Measurements from ENCODE around the gene ANO1. TPM values are rescaled to one million over a fixed set of nuclear protein-coding genes. Genes with fewer than 3 reads are reported as not detected.

The ANO1 gene
- total and polyA plus RNA-seq, 2 donors (not counting 1 experiment from before 2014, with no cell fraction given), result not detected

DNA sequence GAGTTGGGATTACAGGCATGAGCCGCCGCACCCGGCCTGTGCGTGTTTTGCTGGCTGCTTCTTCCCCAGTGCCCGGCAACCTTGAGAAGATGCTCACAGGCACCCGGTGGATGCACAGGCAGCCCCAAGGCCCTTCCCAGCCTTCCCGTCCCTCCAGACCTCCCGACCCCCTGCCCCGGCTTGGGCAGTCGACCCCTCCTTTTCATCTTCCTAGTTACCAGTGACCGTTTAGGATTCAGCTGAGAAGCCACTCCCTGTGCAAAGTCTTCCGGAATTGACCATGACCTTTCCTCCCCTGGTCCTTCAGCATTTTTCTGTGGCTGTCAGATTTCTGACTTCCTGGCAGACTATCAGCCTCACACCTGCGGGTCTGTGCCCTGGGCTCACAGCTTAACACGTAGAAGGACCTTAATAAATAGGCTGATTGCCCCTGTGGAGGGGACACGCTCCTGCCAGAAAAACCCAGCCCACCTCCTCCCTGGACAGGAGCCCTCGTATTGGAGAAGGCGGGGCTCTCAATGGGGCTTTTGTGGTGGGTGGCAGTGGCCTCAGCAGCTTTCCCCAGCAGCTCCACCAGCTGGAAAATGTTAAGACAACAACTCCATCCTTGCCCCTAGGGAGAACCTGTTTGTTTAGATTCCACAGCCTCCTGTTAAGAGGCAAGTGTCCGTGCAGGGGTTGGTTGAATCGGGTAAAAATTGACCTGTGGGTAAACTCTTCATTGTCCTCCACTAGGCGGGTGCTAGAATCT is 10.4 kb upstream of the ANO1 start:
- intact Hi-C loops (cut with micrococcal nuclease), result no loop called here
- Mint-ChIP-seq H3K4me3 (no peak overlapping the region), H3K9me3 (ENCODE audit: insufficient read depth) (no peaks in the 10 kb centered on the region), H3K27ac (no peak overlapping the region), H3K27me3 (peaks cover 60% of the 10 kb centered on the region), H3K4me1 (no peaks in the 10 kb centered on the region)
- no peaks in the 10 kb centered on the region for H4K20me1 ChIP-seq (ENCODE audit: control insufficient read depth, insufficient read depth, low read length, poor library complexity, severe bottlenecking)
- no peak overlapping the region for H3K4me2 ChIP-seq (replicated peaks; ENCODE audit: low read depth, low read length, poor library complexity, severe bottlenecking)
- H3K9me3 ChIP-seq (ENCODE audit: control extremely low read depth in 1 of 3, control insufficient read depth in 2 of 3, insufficient read depth in 1 of 3, low read length in 2 of 3), result no peaks in the 10 kb centered on the region
- ChIA-PET CTCF (no interaction called here), POLR2A (no interaction called here)
- DNase-seq (no peak), ATAC-seq (ENCODE audit: low read depth) (no peak)
- no peak overlapping the region for H2AFZ ChIP-seq (ENCODE audit: insufficient read depth, low read depth, low read length, poor library complexity, severe bottlenecking)
- 59% methylated on average over 15 of the region's 20 CpGs for WGBS (ENCODE audit: insufficient coverage)
- no peaks in the 10 kb centered on the region for H3K4me1 ChIP-seq (ENCODE audit: control insufficient read depth in 2 of 2, insufficient read depth in 2 of 2, low read length in 2 of 2)
- no peak overlapping the region for H3K4me3 ChIP-seq (ENCODE audit: control extremely low read depth in 1 of 5, extremely low read depth in 1 of 5, insufficient read depth in 1 of 5, low read depth in 2 of 5, low read length in 4 of 5)
- no peaks in the 10 kb centered on the region for H3K79me2 ChIP-seq (ENCODE audit: control insufficient read depth, insufficient read depth, low read length)
- TF ChIP-seq EZH2 (IDR thresholded peaks at IDR 0.05; ENCODE audit: borderline replicate concordance, insufficient read depth, low read depth, low read length, poor library complexity, severe bottlenecking) (no peak), CTCF (IDR thresholded peaks at IDR 0.05) (no peak)
- no peak overlapping the region for H3K27ac ChIP-seq (ENCODE audit: low read length in 2 of 2)
- H3K9ac ChIP-seq (ENCODE audit: low read length), result no peak overlapping the region
- no peaks in the 10 kb centered on the region for H3K36me3 ChIP-seq (replicated peaks in 1 of 2; ENCODE audit: control extremely low read depth in 1 of 2, control insufficient read depth in 1 of 2, extremely low read depth in 1 of 2, insufficient read depth in 2 of 2, low read length in 1 of 2)
- H3K27me3 ChIP-seq (replicated peaks in 1 of 4; ENCODE audit: control extremely low read depth in 1 of 4, control insufficient read depth in 3 of 4, insufficient read depth in 4 of 4, low read length in 3 of 4), result peaks cover 0 to 21% (median 9%) of the 10 kb centered on the region in 4 experiments

DNA sequence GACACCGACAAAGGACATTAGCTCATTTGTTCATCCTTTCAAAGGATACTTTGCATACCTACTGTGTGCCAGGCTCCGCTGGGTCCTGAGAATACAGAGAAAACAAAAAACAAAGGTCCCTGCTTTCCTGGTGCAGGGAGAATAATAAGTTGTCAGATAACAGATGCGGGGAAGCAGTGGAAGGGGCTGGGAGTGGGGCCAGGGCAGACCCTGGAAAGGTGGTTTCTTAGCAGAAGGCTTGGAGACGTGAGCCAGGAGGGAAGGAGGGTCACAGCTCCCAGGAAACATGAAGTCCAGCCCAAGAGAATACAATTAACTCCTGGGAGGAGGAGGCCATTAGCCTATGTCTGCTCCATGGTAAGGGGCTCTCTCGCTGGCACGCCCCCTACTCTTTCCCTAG is 9.8 kb upstream of the ANO1 start:
- Mint-ChIP-seq H3K27ac (no peak overlapping the region), H3K9me3 (ENCODE audit: insufficient read depth) (no peaks in the 10 kb centered on the region), H3K4me1 (no peaks in the 10 kb centered on the region), H3K4me3 (no peak overlapping the region), H3K27me3 (peaks cover 64% of the 10 kb centered on the region)
- Histone ChIP-seq H3K4me1 (ENCODE audit: control insufficient read depth in 2 of 2, insufficient read depth in 2 of 2, low read length in 2 of 2) (no peaks in the 10 kb centered on the region), H3K27ac (ENCODE audit: low read length in 2 of 2) (no peak overlapping the region), H2AFZ (ENCODE audit: insufficient read depth, low read depth, low read length, poor library complexity, severe bottlenecking) (no peak overlapping the region), H3K9ac (ENCODE audit: low read length) (no peak overlapping the region), H3K79me2 (ENCODE audit: control insufficient read depth, insufficient read depth, low read length) (no peaks in the 10 kb centered on the region), H4K20me1 (ENCODE audit: control insufficient read depth, insufficient read depth, low read length, poor library complexity, severe bottlenecking) (no peaks in the 10 kb centered on the region), H3K9me3 (ENCODE audit: control extremely low read depth in 1 of 3, control insufficient read depth in 2 of 3, insufficient read depth in 1 of 3, low read length in 2 of 3) (no peaks in the 10 kb centered on the region), H3K36me3 (replicated peaks in 1 of 2; ENCODE audit: control extremely low read depth in 1 of 2, control insufficient read depth in 1 of 2, extremely low read depth in 1 of 2, insufficient read depth in 2 of 2, low read length in 1 of 2) (no peaks in the 10 kb centered on the region), H3K4me2 (replicated peaks; ENCODE audit: low read depth, low read length, poor library complexity, severe bottlenecking) (no peak overlapping the region), H3K4me3 (ENCODE audit: control extremely low read depth in 1 of 5, extremely low read depth in 1 of 5, insufficient read depth in 1 of 5, low read depth in 2 of 5, low read length in 4 of 5) (no peak overlapping the region), H3K27me3 (replicated peaks in 1 of 4; ENCODE audit: control extremely low read depth in 1 of 4, control insufficient read depth in 3 of 4, insufficient read depth in 4 of 4, low read length in 3 of 4) (peaks cover 0 to 26% (median 9%) of the 10 kb centered on the region in 4 experiments)
- 76% methylated on average over 4 of the region's 6 CpGs for WGBS (ENCODE audit: insufficient coverage)
- intact Hi-C loops (cut with micrococcal nuclease), result no loop called here
- no peak for ATAC-seq (ENCODE audit: low read depth)
- no peak for DNase-seq
- no peak for TF ChIP-seq EZH2 (IDR thresholded peaks at IDR 0.05; ENCODE audit: borderline replicate concordance, insufficient read depth, low read depth, low read length, poor library complexity, severe bottlenecking)
- no peak for TF ChIP-seq CTCF (IDR thresholded peaks at IDR 0.05)
- ChIA-PET POLR2A (no interaction called here), CTCF (no interaction called here)

Measured in B cell (primary cell).